Daoy (cell line): ENCODE data around the gene THOP1. TPM values are rescaled to one million over a fixed set of nuclear protein-coding genes. Genes with fewer than 3 reads are reported as not detected.

Experiments used
- DNase-seq: peaks from one replicate; pipeline ENCODE4 v3.0.0-alpha.2; 2015; ENCODE audit warnings: low read depth
- total RNA-seq: library from RNA; depleted of rRNA; stranded (reverse); fragments of >200 nt; shearing (Covaris generic); gene quantifications from 2 replicates; pipeline ENCODE4 v1.2.3, GENCODE V29; 2014; rRNA removed

The THOP1 gene
- total RNA-seq, 1 experiment from 2014 or later = 251 TPM

GRCh38 chr19:2854849-2855248 is 69.5 kb downstream of the THOP1 start:
- no peak for DNase-seq

GRCh38 chr19:2856457-2857050 is 71.3 kb downstream of the THOP1 start:
- DNase-seq = no peak

- no peak for DNase-seq
These were observed 73.6 kb downstream of the THOP1 start for GRCh38 chr19:2858864-2859263.

GRCh38 chr19:2863816-2864215 is 78.5 kb downstream of the THOP1 start:
- no peak for DNase-seq

Other genes starting within 250 kb of the THOP1 start
- gene GNG7, start 82.8 kb upstream of the THOP1 start, total RNA-seq = 0.23 and 0.33 TPM in 2 replicates
- 0.63 and 1.5 TPM in 2 replicates for gene DIRAS1, start 64.1 kb upstream of the THOP1 start, total RNA-seq
- gene SLC39A3, start 45.5 kb upstream of the THOP1 start, total RNA-seq = 41.4 and 49.7 TPM in 2 replicates
- 81.5 and 91.2 TPM in 2 replicates for gene SGTA, start 2.2 kb upstream of the THOP1 start, total RNA-seq
- 1.7 and 1.9 TPM in 2 replicates for gene ZNF554, start 34.4 kb downstream of the THOP1 start, total RNA-seq
- 3.4 and 4.3 TPM in 2 replicates for gene ZNF555, start 56.0 kb downstream of the THOP1 start, total RNA-seq
- gene ZNF556, start 81.8 kb downstream of the THOP1 start, total RNA-seq = under 0.01 and 0.09 TPM in 2 replicates
- 5.0 TPM in 2 replicates for gene ZNF57, start 115.4 kb downstream of the THOP1 start, total RNA-seq
- gene ZNF77, start 159.5 kb downstream of the THOP1 start, total RNA-seq = 2.5 and 5.0 TPM in 2 replicates
- gene TLE6, start 192.1 kb downstream of the THOP1 start, total RNA-seq = 0.69 and 12.3 TPM in 2 replicates
- 0.03 and 1.5 TPM in 2 replicates for gene TLE2, start 243.8 kb downstream of the THOP1 start, total RNA-seq